K562 (cell line): ENCODE measurements around the gene PELI2. TPM values are rescaled to one million over a fixed set of nuclear protein-coding genes. Genes with fewer than 3 reads are reported as not detected.

Experiments
- ATAC-seq: fragments of 200-7000 bp; cut with Tn5 transposase; 3 replicates; pipeline ENCODE4 v1.9.1; 2020; ENCODE audit warnings: moderate library complexity
- BruUV-seq: library from RNA; stranded (reverse); fragments of 400-500 nt; replicated peaks from 2 replicates; lab custom pipeline; 2021; lab: Mats Ljungman, UMichigan
- CTCF ChIA-PET: fragments of 300-600 bp; formaldehyde crosslinking; extraction: SDS; loops from one replicate; lab custom pipeline; 2021; ENCODE audit warnings: low intra/inter-chr PET ratio; lab: Yijun Ruan, JAX
- POLR2A ChIA-PET: fragments of 300-600, 350-650 bp; sonication (Branson Sonifier 250); formaldehyde crosslinking; extraction: SDS; loops from one replicate; lab custom pipeline; 2021; ENCODE audit warnings: antibody characterized with exemption, inconsistent platforms; lab: Yijun Ruan, JAX
- DNase-seq, 4 experiments: peaks; one replicate each; pipeline versions ENCODE4 v3.0.0 to v3.0.0-alpha.2; 2011 to 2018; ENCODE audit warnings: low spot score in 3 of 4, mixed read lengths in 3 of 4; ENCODE audit errors: extremely low read depth in 1 of 4
- FAIRE-seq: peaks from 2 replicates; lab custom pipeline; 2011; peaks lifted over from hg19 to GRCh38; lab: Jason Lieb, UNC
- H2AFZ ChIP-seq: 2 replicates; pipeline ENCODE4 v1.6.0; 2011; ENCODE audit warnings: low read depth, low read length, control low read depth, inconsistent platforms
- H3K27ac ChIP-seq: fragments of 200-600 bp; 3 replicates; pipeline ENCODE4 v1.8.0; 2011; ENCODE audit warnings: low read depth, mild to moderate bottlenecking, control low read depth, inconsistent platforms, low read length, moderate library complexity, mixed read lengths; ENCODE audit errors: extremely low read depth
- H3K27me3 ChIP-seq, 2 experiments: fragments of 300-600 bp in 1 of 2; 2 replicates in 1 of 2; 3 replicates in 1 of 2; pipeline versions ENCODE4 v1.6.0 to v1.8.0; 2011; ENCODE audit warnings: inconsistent platforms in 2 of 2, low read length in 2 of 2, mild to moderate bottlenecking in 1 of 2, mixed read lengths in 1 of 2, moderate library complexity in 1 of 2; ENCODE audit not compliant: control insufficient read depth in 2 of 2, insufficient read depth in 2 of 2
- H3K36me3 ChIP-seq: fragments of 300-600 bp; 3 replicates; pipeline ENCODE4 v1.8.0; 2011; ENCODE audit warnings: mild to moderate bottlenecking, low read length, inconsistent platforms; ENCODE audit not compliant: control insufficient read depth, insufficient read depth
- H3K4me1 ChIP-seq, 2 experiments: fragments of 200-600 bp in 1 of 2; replicated peaks in 1 of 2; 2 replicates in 1 of 2; 3 replicates in 1 of 2; pipeline versions ENCODE4 v1.5.1 to v1.8.0; 2011; ENCODE audit warnings: inconsistent platforms in 2 of 2, low read length in 2 of 2, mild to moderate bottlenecking in 1 of 2, mixed read lengths in 1 of 2, moderate library complexity in 1 of 2; ENCODE audit not compliant: control insufficient read depth in 2 of 2, insufficient read depth in 2 of 2
- H3K4me2 ChIP-seq: 2 replicates; pipeline ENCODE4 v1.6.1; 2011; ENCODE audit warnings: low read length, control low read depth, inconsistent platforms, mixed read lengths; ENCODE audit not compliant: insufficient read depth
- H3K4me3 ChIP-seq: fragments of 200-600 bp; sonication (generic), shearing (Covaris generic); 2 replicates; pipeline ENCODE4 v1.5.1; 2016; ENCODE audit warnings: control low read depth, inconsistent platforms
- H3K79me2 ChIP-seq: fragments of 200-600 bp; 3 replicates; pipeline ENCODE4 v1.8.0; 2011; ENCODE audit warnings: low read length, inconsistent platforms; ENCODE audit not compliant: control insufficient read depth, insufficient read depth
- H3K9ac ChIP-seq, 2 experiments: 2 replicates each; pipeline versions ENCODE4 v1.6.0 to v1.6.1; 2011; ENCODE audit warnings: low read depth in 2 of 2, low read length in 2 of 2, control low read depth in 1 of 2, inconsistent platforms in 1 of 2, mild to moderate bottlenecking in 1 of 2, mixed read lengths in 1 of 2; ENCODE audit not compliant: insufficient read depth in 1 of 2
- H3K9me1 ChIP-seq: one replicate; pipeline ENCODE4 v1.6.0; 2011; ENCODE audit warnings: inconsistent platforms, mild to moderate bottlenecking, low read length, moderate library complexity; ENCODE audit not compliant: control insufficient read depth, insufficient read depth
- H3K9me3 ChIP-seq: replicated peaks from 2 replicates; pipeline ENCODE4 v1.5.1; 2011; ENCODE audit warnings: low read depth, low read length, inconsistent platforms; ENCODE audit not compliant: control insufficient read depth, insufficient read depth
- H4K20me1 ChIP-seq: replicated peaks from 2 replicates; pipeline ENCODE4 v1.6.1; 2011; ENCODE audit warnings: low read length, inconsistent platforms, mixed read lengths; ENCODE audit not compliant: control insufficient read depth, insufficient read depth
- PCBP2 ChIP-seq: fragments of 200-400 bp; formaldehyde crosslinking; IDR thresholded peaks from 2 replicates; pipeline ENCODE4 v1.6.1; 2018; ENCODE audit warnings: low read length, low read depth, mild to moderate bottlenecking, moderate library complexity; ENCODE audit not compliant: poor library complexity, severe bottlenecking
- TARDBP ChIP-seq: fragments of 450-650 bp; IDR thresholded peaks from 2 replicates; pipeline ENCODE4 v1.6.1; 2016
- TCF3 ChIP-seq: sonication (generic); formaldehyde crosslinking; IDR thresholded peaks from 2 replicates; pipeline ENCODE4 v1.4.0; 2020; ENCODE audit warnings: mild to moderate bottlenecking, missing genetic modification reagents
- ZNF407 ChIP-seq: fragments of 450-650 bp; IDR thresholded peaks from 2 replicates; pipeline ENCODE4 v1.6.1; 2016; ENCODE audit warnings: low read depth
- WGBS: fragments of 100-300 bp; shearing (Covaris generic); methylation state at CpG from one replicate; pipeline ENCODE4 v1.1.6; 2016; ENCODE audit warnings: low coverage, mixed read lengths; ENCODE audit not compliant: insufficient coverage; ENCODE audit errors: missing lambda C conversion rate; 5-methylcytosine and 5-hydroxymethylcytosine counted together
- in situ Hi-C: fragments of 300-500 bp; cut with MboI; formaldehyde crosslinking; loops from 4 replicates; pipeline ENCODE4 v1.15.0; 2018; ENCODE audit warnings: inconsistent platforms, mixed read lengths
- intact Hi-C: fragments of 100-400 bp; cut with micrococcal nuclease; formaldehyde crosslinking; loops from 2 replicates; pipeline ENCODE4 v1.14.2; 2022
- polyA plus RNA-seq, 8 experiments: library from polyadenylated mRNA; depleted of rRNA in 4 of 8; stranded (reverse) in 5 of 8; unstranded in 3 of 8; fragments of >200 nt; fragmentation: Nextera tagmentation in 2 of 8; fragmentation: Illumina TruSeq in 1 of 8; extraction: Ambion mirVana in 2 of 8; extraction: Trizol in 1 of 8; gene quantifications; 2 replicates each; pipeline versions ENCODE4 v1.2.1 to v1.2.3, GENCODE V29; 2011 to 2014; ENCODE audit warnings: inconsistent platforms in 1 of 8, missing spikeins in 1 of 8
- total RNA-seq, 7 experiments: library from RNA; depleted of rRNA in 6 of 7; stranded (reverse); fragments of >200 nt in 6 of 7; fragmentation: Illumina TruSeq in 2 of 7; extraction: Trizol in 2 of 7; gene quantifications; 2 replicates each; pipeline versions ENCODE4 v1.2.1 to v1.2.3, GENCODE V29; 2011 to 2021; ENCODE audit warnings: low replicate concordance in 1 of 7
- TF ChIP-seq, protein P1 (sequence below): sonication (generic); formaldehyde crosslinking; IDR thresholded peaks from 2 replicates; pipeline ENCODE4 v1.8.1; 2023; ENCODE audit warnings: missing genetic modification reagents, mild to moderate bottlenecking, borderline replicate concordance

The PELI2 gene
- total and polyA plus RNA-seq, 9 of the 15 experiments (the other 6 are each of a cell fraction or from before 2014, with no cell fraction given) = 0.20 to 1.5 (median 0.44) TPM

DNA sequence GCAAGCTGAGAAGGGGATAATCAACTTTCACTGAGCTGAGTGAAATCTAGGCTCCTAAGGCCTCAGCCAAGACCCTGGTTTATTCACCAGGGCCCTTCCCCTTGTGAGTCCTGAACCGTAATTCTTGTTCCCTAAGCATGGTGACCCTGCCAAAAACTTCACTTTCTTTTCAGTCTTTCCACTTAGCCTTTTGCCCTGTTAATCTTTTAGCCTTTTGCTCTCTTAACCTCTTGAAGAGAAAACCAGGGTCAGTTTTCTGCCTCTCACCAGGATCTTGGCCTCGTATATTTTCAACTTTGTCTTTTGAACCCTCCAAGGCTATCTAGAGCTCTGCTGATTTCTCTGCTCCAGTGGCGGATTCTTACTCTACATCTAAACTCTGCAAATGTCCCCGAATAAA lies 191.0 kb downstream of the PELI2 start (continued):
- TF ChIP-seq, protein P1, sequence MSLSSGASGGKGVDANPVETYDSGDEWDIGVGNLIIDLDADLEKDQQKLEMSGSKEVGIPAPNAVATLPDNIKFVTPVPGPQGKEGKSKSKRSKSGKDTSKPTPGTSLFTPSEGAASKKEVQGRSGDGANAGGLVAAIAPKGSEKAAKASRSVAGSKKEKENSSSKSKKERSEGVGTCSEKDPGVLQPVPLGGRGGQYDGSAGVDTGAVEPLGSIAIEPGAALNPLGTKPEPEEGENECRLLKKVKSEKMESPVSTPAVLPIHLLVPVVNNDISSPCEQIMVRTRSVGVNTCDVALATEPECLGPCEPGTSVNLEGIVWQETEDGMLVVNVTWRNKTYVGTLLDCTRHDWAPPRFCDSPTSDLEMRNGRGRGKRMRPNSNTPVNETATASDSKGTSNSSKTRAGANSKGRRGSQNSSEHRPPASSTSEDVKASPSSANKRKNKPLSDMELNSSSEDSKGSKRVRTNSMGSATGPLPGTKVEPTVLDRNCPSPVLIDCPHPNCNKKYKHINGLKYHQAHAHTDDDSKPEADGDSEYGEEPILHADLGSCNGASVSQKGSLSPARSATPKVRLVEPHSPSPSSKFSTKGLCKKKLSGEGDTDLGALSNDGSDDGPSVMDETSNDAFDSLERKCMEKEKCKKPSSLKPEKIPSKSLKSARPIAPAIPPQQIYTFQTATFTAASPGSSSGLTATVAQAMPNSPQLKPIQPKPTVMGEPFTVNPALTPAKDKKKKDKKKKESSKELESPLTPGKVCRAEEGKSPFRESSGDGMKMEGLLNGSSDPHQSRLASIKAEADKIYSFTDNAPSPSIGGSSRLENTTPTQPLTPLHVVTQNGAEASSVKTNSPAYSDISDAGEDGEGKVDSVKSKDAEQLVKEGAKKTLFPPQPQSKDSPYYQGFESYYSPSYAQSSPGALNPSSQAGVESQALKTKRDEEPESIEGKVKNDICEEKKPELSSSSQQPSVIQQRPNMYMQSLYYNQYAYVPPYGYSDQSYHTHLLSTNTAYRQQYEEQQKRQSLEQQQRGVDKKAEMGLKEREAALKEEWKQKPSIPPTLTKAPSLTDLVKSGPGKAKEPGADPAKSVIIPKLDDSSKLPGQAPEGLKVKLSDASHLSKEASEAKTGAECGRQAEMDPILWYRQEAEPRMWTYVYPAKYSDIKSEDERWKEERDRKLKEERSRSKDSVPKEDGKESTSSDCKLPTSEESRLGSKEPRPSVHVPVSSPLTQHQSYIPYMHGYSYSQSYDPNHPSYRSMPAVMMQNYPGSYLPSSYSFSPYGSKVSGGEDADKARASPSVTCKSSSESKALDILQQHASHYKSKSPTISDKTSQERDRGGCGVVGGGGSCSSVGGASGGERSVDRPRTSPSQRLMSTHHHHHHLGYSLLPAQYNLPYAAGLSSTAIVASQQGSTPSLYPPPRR (CRISPR knock-in tag) = no peak
- TF ChIP-seq PCBP2 (no peak), TARDBP (no peak)
- TF ChIP-seq, all 486 proteins: peak for 0

DNA sequence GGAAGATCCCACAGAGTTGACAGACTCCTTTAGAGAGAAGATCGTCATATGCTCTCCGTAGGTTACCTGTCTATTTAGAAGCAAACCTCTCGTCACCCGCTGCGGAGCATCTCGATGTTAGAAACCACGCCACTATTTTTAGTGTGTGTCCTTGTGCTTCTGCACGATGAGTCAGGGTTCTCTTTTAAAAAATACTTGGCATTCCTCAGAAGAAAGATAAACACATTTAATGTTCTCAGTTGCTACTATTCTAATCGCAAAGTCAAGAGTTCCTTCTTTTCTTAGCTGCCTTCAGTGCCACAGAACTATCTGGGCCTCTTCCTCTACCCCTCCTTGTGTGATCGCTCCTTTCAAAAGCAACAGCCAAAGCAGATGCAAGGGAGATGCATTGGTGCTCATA lies 192.4 kb downstream of the PELI2 start:
- H3K4me2 ChIP-seq = no peak overlapping the region
- BruUV-seq = no TSS peak
- no peak for DNase-seq
- H3K27ac ChIP-seq = no peak overlapping the region
- ChIA-PET POLR2A (no interaction called here), CTCF (no interaction called here)
- no peak overlapping the region for H3K4me3 ChIP-seq
- in situ Hi-C loops (no loop called here), intact Hi-C loops (no loop called here)
- TF ChIP-seq ZNF407 (no peak), TCF3 (0 out of 2 replicates have a peak, but pooled peaks have one; percentile 8)
- no peak overlapping the region for H2AFZ ChIP-seq
- FAIRE-seq = no peak
- H3K9ac ChIP-seq = no peak overlapping the region
- peaks cover 0 to 9% of the 10 kb centered on the region in 2 experiments; a peak in 3 of 5 replicates for H3K27me3 ChIP-seq
- no peaks in the 10 kb centered on the region for H3K9me1 ChIP-seq
- ATAC-seq = no peak
- H3K9me3 ChIP-seq = no peaks in the 10 kb centered on the region
- H3K79me2 ChIP-seq = no peaks in the 10 kb centered on the region
- 0% methylated on average over 10 of the region's 10 CpGs for WGBS
- no peaks in the 10 kb centered on the region for H3K4me1 ChIP-seq
- H3K36me3 ChIP-seq = no peaks in the 10 kb centered on the region
- no peaks in the 10 kb centered on the region for H4K20me1 ChIP-seq
